Neural progenitor cell (in vitro differentiated cells): ENCODE measurements around the gene COL25A1.

Source experiments
- CTCF ChIP-seq: fragments of 200-600 bp; sonication (generic); IDR thresholded peaks from 2 replicates; pipeline ENCODE4 v1.5.1; 2017; ENCODE audit warnings: antibody characterized with exemption, mild to moderate bottlenecking
- EZH2phosphoT487 ChIP-seq: fragments of 200-600 bp; sonication (generic); IDR thresholded peaks from 2 replicates; pipeline ENCODE4 v1.6.1; 2017; ENCODE audit warnings: antibody characterized with exemption

DNA sequence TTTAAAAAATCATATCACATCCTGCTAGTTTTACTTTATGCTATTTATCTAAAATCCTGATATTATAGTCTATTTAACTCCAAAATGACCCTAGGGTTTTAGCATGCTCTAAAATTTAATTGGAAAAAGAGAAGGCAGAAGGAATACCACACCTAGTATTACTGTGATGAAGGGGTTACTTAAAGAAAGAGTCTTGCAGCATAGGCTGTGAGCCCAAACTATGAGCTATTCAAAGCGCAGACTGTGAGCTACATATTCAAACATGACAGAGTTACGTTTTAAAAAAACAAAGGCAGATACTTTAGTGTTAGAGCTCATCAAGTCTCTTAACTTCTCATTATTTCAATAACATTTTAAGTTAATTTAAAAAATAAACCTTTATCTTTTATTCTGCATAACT is 291.9 kb downstream of the COL25A1 start:
- TF ChIP-seq CTCF = no peak
- TF ChIP-seq EZH2phosphoT487 = no peak
